Measurements from ENCODE around the gene RAB3GAP2.
"Not testable (repeated sequence)": the region's sequence is repeated elsewhere in the genome, so short reads cannot be mapped to it uniquely, and the experiment has no call there.

RAB3GAP2 gene

DNA sequence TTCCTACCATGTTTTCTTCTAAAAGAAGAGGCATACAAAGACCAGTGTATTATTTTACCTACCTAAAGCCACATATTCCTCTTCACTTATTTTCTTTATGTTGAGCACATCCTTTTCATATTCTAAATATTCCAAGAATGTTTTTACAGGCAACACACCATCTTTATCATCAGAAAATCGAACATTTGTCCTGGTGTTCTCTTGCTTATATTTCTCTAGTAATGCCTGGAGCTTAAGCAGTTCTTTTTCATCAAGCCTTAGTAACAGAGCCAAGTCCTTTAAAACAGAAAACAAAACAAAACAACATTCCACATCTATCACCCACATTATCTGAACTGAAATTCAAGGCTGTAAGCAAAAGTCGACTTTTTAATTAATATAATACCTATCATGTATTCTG is 89.6 kb downstream of the RAB3GAP2 start:
- TF ChIP-seq, protein P1, sequence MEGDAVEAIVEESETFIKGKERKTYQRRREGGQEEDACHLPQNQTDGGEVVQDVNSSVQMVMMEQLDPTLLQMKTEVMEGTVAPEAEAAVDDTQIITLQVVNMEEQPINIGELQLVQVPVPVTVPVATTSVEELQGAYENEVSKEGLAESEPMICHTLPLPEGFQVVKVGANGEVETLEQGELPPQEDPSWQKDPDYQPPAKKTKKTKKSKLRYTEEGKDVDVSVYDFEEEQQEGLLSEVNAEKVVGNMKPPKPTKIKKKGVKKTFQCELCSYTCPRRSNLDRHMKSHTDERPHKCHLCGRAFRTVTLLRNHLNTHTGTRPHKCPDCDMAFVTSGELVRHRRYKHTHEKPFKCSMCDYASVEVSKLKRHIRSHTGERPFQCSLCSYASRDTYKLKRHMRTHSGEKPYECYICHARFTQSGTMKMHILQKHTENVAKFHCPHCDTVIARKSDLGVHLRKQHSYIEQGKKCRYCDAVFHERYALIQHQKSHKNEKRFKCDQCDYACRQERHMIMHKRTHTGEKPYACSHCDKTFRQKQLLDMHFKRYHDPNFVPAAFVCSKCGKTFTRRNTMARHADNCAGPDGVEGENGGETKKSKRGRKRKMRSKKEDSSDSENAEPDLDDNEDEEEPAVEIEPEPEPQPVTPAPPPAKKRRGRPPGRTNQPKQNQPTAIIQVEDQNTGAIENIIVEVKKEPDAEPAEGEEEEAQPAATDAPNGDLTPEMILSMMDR (IDR thresholded peaks at IDR 0.05; ENCODE audit: low read depth, low read length, missing control alignments), result no peak
- no peak for DNase-seq (ENCODE audit: low read depth)
- H3K4me3 ChIP-seq (ENCODE audit: low read depth, low read length), result no peak overlapping the region

GRCh38 chr1:220182111-220182510 is 90.1 kb downstream of the RAB3GAP2 start:
- DNase-seq (ENCODE audit: low read depth), result no peak
- TF ChIP-seq, protein P1 (IDR thresholded peaks at IDR 0.05; ENCODE audit: low read depth, low read length, missing control alignments), result no peak

DNA sequence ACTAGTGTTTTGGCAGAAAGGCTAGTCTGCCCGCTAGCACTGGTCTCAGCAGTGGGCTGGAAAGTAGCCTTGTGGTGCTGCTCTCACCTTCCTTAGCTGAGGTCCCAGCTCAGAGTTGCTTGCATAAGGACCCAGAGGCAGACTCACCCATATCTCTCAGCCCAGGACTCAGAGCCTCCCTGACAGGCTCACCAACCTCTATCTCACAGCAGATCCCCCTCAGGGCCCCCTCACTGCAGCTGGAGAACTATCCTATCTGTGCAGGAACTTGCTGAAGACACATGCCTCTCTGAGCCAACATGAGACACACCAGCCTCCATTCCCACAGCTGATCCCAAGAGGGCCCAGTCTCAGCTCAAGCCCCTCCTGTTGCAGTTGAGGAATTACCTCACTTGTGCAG is 95.7 kb downstream of the RAB3GAP2 start:
- no peak overlapping the region for H3K4me3 ChIP-seq (ENCODE audit: low read depth, low read length)
- TF ChIP-seq, protein P1 (IDR thresholded peaks at IDR 0.05; ENCODE audit: low read depth, low read length, missing control alignments), result no peak
- DNase-seq (ENCODE audit: low read depth), result no peak

More at GRCh38 chr1:220182111-220182510, 90.1 kb downstream of the RAB3GAP2 start:
- H3K4me3 ChIP-seq (ENCODE audit: low read depth, low read length), result no peak overlapping the region

- TF ChIP-seq, protein P1 (IDR thresholded peaks at IDR 0.05; ENCODE audit: low read depth, low read length, missing control alignments), result no peak
- H3K4me3 ChIP-seq (ENCODE audit: low read depth, low read length), result no peak overlapping the region
- DNase-seq (ENCODE audit: low read depth), result no peak
Observed at GRCh38 chr1:220170836-220171526, 101.3 kb downstream of the RAB3GAP2 start.

- not testable (repeated sequence) for DNase-seq (ENCODE audit: low read depth); H3K4me3 ChIP-seq (ENCODE audit: low read depth, low read length)
Observed at GRCh38 chr1:220169887-220170286, 102.4 kb downstream of the RAB3GAP2 start.

DNA sequence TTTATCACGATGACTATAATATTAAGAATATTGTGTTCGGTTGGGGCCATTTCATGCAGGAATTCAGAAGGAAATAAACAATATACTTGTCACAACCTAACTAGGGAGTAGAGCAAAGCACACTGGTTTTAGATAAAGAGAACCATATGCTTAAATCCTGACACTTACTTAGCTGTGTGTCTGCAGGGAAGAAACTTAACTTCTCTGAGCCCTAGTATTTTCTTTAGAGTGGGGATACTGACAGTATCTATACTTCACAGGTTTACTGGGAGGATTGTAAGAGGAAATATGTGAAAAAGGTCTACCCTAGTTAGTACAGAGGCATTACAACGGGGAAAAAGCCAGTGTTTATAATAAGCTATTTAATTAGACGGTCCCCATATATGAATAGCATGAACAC is 105.4 kb downstream of the RAB3GAP2 start:
- TF ChIP-seq, protein P1 (IDR thresholded peaks at IDR 0.05; ENCODE audit: low read depth, low read length, missing control alignments), result no peak
- DNase-seq (ENCODE audit: low read depth), result no peak
- no peak overlapping the region for H3K4me3 ChIP-seq (ENCODE audit: low read depth, low read length)

GRCh38 chr1:220164517-220164916 is 107.7 kb downstream of the RAB3GAP2 start:
- H3K4me3 ChIP-seq (ENCODE audit: low read depth, low read length), result no peak overlapping the region
- TF ChIP-seq, protein P1 (IDR thresholded peaks at IDR 0.05; ENCODE audit: low read depth, low read length, missing control alignments), result no peak
- DNase-seq (ENCODE audit: low read depth), result no peak
